ENCODE results near the gene CRELD1. TPM values are rescaled to one million over a fixed set of nuclear protein-coding genes. Genes with fewer than 3 reads are reported as not detected.

CRELD1 gene
- total and polyA plus RNA-seq, 2 donors (not counting 1 experiment from before 2014, with no cell fraction given) = 46.8 to 47.6 TPM

DNA sequence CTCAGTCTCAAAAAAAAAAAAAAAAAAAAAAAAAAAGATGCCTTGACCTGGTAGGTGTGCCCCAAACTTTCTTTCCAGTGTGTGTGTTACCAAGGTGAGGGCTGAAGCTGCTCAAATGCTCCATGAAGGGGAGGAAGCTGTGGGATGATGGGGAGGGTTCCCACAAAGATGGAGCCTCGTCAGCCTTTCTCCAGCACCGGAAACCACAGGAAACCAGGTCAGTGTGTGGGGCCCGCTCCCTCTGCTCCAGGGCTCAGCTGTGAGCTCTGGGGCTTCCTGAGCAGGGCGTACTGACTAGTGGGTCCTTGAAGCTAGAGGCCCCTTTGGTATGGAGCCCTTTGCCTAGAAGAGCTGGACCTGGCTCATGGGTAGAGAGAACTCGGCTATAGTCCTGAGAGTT, 31.7 kb upstream of the CRELD1 start:
- 5% methylated on average over 5 of the region's 5 CpGs for WGBS (ENCODE audit: insufficient coverage)
- ATAC-seq (ENCODE audit: low read depth) (no peak), DNase-seq (no peak)
- no peak overlapping the region for H3K9ac ChIP-seq (ENCODE audit: low read length)
- no peak overlapping the region for H2AFZ ChIP-seq (ENCODE audit: insufficient read depth, low read depth, low read length, poor library complexity, severe bottlenecking)
- no peak overlapping the region for H3K4me3 ChIP-seq (ENCODE audit: control extremely low read depth in 1 of 5, extremely low read depth in 1 of 5, insufficient read depth in 1 of 5, low read depth in 2 of 5, low read length in 4 of 5)
- TF ChIP-seq, protein P1, sequence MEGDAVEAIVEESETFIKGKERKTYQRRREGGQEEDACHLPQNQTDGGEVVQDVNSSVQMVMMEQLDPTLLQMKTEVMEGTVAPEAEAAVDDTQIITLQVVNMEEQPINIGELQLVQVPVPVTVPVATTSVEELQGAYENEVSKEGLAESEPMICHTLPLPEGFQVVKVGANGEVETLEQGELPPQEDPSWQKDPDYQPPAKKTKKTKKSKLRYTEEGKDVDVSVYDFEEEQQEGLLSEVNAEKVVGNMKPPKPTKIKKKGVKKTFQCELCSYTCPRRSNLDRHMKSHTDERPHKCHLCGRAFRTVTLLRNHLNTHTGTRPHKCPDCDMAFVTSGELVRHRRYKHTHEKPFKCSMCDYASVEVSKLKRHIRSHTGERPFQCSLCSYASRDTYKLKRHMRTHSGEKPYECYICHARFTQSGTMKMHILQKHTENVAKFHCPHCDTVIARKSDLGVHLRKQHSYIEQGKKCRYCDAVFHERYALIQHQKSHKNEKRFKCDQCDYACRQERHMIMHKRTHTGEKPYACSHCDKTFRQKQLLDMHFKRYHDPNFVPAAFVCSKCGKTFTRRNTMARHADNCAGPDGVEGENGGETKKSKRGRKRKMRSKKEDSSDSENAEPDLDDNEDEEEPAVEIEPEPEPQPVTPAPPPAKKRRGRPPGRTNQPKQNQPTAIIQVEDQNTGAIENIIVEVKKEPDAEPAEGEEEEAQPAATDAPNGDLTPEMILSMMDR (IDR thresholded peaks at IDR 0.05) = no peak
- no peak for TF ChIP-seq EZH2 (IDR thresholded peaks at IDR 0.05; ENCODE audit: borderline replicate concordance, insufficient read depth, low read depth, low read length, poor library complexity, severe bottlenecking)
- no peak overlapping the region for H3K4me2 ChIP-seq (replicated peaks; ENCODE audit: low read depth, low read length, poor library complexity, severe bottlenecking)
- H4K20me1 ChIP-seq (ENCODE audit: control insufficient read depth, insufficient read depth, low read length, poor library complexity, severe bottlenecking) = no peaks in the 10 kb centered on the region
- no peak overlapping the region for H3K27ac Mint-ChIP-seq
- CTCF ChIA-PET = no interaction called here
- intact Hi-C loops (cut with micrococcal nuclease) = no loop called here
- POLR2A ChIA-PET = interaction anchor here (0.5 kb wide), 1 partner anchor 75 kb away, joined by 4 read pairs; no protein-coding TSS in a partner anchor
- no peaks in the 10 kb centered on the region for H3K27me3 ChIP-seq (replicated peaks in 1 of 4; ENCODE audit: control extremely low read depth in 1 of 4, control insufficient read depth in 3 of 4, insufficient read depth in 4 of 4, low read length in 3 of 4)
- no peak overlapping the region for H3K4me3 Mint-ChIP-seq
- no peak overlapping the region for H3K27ac ChIP-seq (ENCODE audit: low read length in 2 of 2)
- H3K27me3 Mint-ChIP-seq = peaks cover 4% of the 10 kb centered on the region
- peaks cover 1% of the 10 kb centered on the region for H3K4me1 Mint-ChIP-seq
- no peaks in the 10 kb centered on the region for H3K4me1 ChIP-seq (ENCODE audit: control insufficient read depth in 2 of 2, insufficient read depth in 2 of 2, low read length in 2 of 2)
- H3K36me3 ChIP-seq (replicated peaks in 1 of 2; ENCODE audit: control extremely low read depth in 1 of 2, control insufficient read depth in 1 of 2, extremely low read depth in 1 of 2, insufficient read depth in 2 of 2, low read length in 1 of 2) = no peaks in the 10 kb centered on the region
- H3K9me3 ChIP-seq (ENCODE audit: control extremely low read depth in 1 of 3, control insufficient read depth in 2 of 3, insufficient read depth in 1 of 3, low read length in 2 of 3) = no peaks in the 10 kb centered on the region
- H3K79me2 ChIP-seq (ENCODE audit: control insufficient read depth, insufficient read depth, low read length) = peaks cover 33% of the 10 kb centered on the region
- no peaks in the 10 kb centered on the region for H3K9me3 Mint-ChIP-seq (ENCODE audit: insufficient read depth)

GRCh38 chr3:9902372-9903237, 31.0 kb upstream of the CRELD1 start, which contains the start of gene IL17RE:
Gene IL17RE, plus strand, starts transcription at chr3:9902848. Its CDS starts 85 bp downstream, at chr3:9902933.
- Histone ChIP-seq H4K20me1 (ENCODE audit: control insufficient read depth, insufficient read depth, low read length, poor library complexity, severe bottlenecking) (no peaks in the 10 kb centered on the region), H3K36me3 (replicated peaks in 1 of 2; ENCODE audit: control extremely low read depth in 1 of 2, control insufficient read depth in 1 of 2, extremely low read depth in 1 of 2, insufficient read depth in 2 of 2, low read length in 1 of 2) (no peaks in the 10 kb centered on the region), H3K9me3 (ENCODE audit: control extremely low read depth in 1 of 3, control insufficient read depth in 2 of 3, insufficient read depth in 1 of 3, low read length in 2 of 3) (no peaks in the 10 kb centered on the region), H2AFZ (ENCODE audit: insufficient read depth, low read depth, low read length, poor library complexity, severe bottlenecking) (no peak within 1 kb of the TSS), H3K27me3 (replicated peaks in 1 of 4; ENCODE audit: control extremely low read depth in 1 of 4, control insufficient read depth in 3 of 4, insufficient read depth in 4 of 4, low read length in 3 of 4) (no peaks in the 10 kb centered on the region), H3K4me1 (ENCODE audit: control insufficient read depth in 2 of 2, insufficient read depth in 2 of 2, low read length in 2 of 2) (no peaks in the 10 kb centered on the region), H3K4me3 (ENCODE audit: control extremely low read depth in 1 of 5, extremely low read depth in 1 of 5, insufficient read depth in 1 of 5, low read depth in 2 of 5, low read length in 4 of 5) (no peak within 1 kb of the TSS), H3K4me2 (replicated peaks; ENCODE audit: low read depth, low read length, poor library complexity, severe bottlenecking) (no peak within 1 kb of the TSS), H3K27ac (ENCODE audit: low read length in 2 of 2) (no peak within 1 kb of the TSS), H3K79me2 (ENCODE audit: control insufficient read depth, insufficient read depth, low read length) (peaks cover 26% of the 10 kb centered on the region), H3K9ac (ENCODE audit: low read length) (no peak within 1 kb of the TSS)
- DNase-seq (no peak), ATAC-seq (ENCODE audit: low read depth) (no peak)
- POLR2A ChIA-PET = interaction anchor here (0.5 kb wide), 1 partner anchor 74 kb away, joined by 4 read pairs; no protein-coding TSS in a partner anchor
- TF ChIP-seq EZH2 (IDR thresholded peaks at IDR 0.05; ENCODE audit: borderline replicate concordance, insufficient read depth, low read depth, low read length, poor library complexity, severe bottlenecking) = no peak
- TF ChIP-seq, protein P1 (IDR thresholded peaks at IDR 0.05) = no peak
- intact Hi-C loops (cut with micrococcal nuclease) = no loop called here
- Mint-ChIP-seq H3K27me3 (peaks cover 4% of the 10 kb centered on the region), H3K9me3 (ENCODE audit: insufficient read depth) (no peaks in the 10 kb centered on the region), H3K27ac (no peak within 1 kb of the TSS), H3K4me1 (no peaks in the 10 kb centered on the region), H3K4me3 (no peak within 1 kb of the TSS)
- CTCF ChIA-PET = no interaction called here
- 80% methylated on average over 10 of the region's 13 CpGs for WGBS (ENCODE audit: insufficient coverage)

Measured in B cell (primary cell).